Gastroesophageal sphincter (tissue), 4 donors: ENCODE results near the gene C1orf226. TPM values are rescaled to one million over a fixed set of nuclear protein-coding genes. Genes with fewer than 3 reads are reported as not detected.

ENCODE experiments used
- ATAC-seq: fragments of 150-250 bp; one replicate; pipeline ENCODE4 v1.9.1; 2016; ENCODE audit warnings: mild to moderate bottlenecking, moderate library complexity
- H3K27ac ChIP-seq, 4 donors: fragments of 200-600 bp; sonication (generic) in 3 of 4; 1 replicate in 3 of 4; 2 replicates in 1 of 4; pipeline ENCODE4 v1.5.1; 2016 to 2019
- H3K27me3 ChIP-seq: fragments of 200-600 bp; sonication (generic); one replicate; pipeline ENCODE4 v1.5.1; 2019
- H3K36me3 ChIP-seq, 2 donors: fragments of 200-600 bp; sonication (generic); one replicate each; pipeline ENCODE4 v1.5.1; 2019; ENCODE audit warnings: control low read depth in 1 of 2
- H3K4me1 ChIP-seq, 3 donors: fragments of 200-600 bp; sonication (generic); 1 replicate in 2 of 3; 2 replicates in 1 of 3; pipeline ENCODE4 v1.5.1; 2016 to 2019; ENCODE audit warnings: control low read depth in 2 of 3
- H3K4me3 ChIP-seq, 2 donors: fragments of 200-600 bp; sonication (generic); one replicate each; pipeline ENCODE4 v1.5.1; 2019; ENCODE audit warnings: mild to moderate bottlenecking in 1 of 2, moderate library complexity in 1 of 2
- H3K9me3 ChIP-seq, 3 donors: fragments of 200-600 bp; sonication (generic); one replicate each; pipeline ENCODE4 v1.5.1; 2017 to 2019; ENCODE audit warnings: control low read depth in 2 of 3
- EP300 ChIP-seq: sonication (generic); formaldehyde crosslinking; IDR thresholded peaks from one replicate; pipeline ENCODE4 v1.6.1; 2017; ENCODE audit warnings: antibody characterized with exemption, mild to moderate bottlenecking
- POLR2A ChIP-seq, 2 donors: fragments of 450-650 bp; IDR thresholded peaks; one replicate each; pipeline ENCODE4 v1.6.1; 2017; ENCODE audit warnings: antibody characterized with exemption in 2 of 2, mild to moderate bottlenecking in 2 of 2, moderate library complexity in 1 of 2
- POLR2AphosphoS5 ChIP-seq: sonication (generic); formaldehyde crosslinking; IDR thresholded peaks from one replicate; pipeline ENCODE4 v1.6.1; 2017; ENCODE audit warnings: antibody characterized with exemption
- WGBS, 2 donors: methylation state at CpG; one replicate each; pipeline ENCODE4 v1.1.5; 2018; ENCODE audit warnings: low coverage in 1 of 2; 5-methylcytosine and 5-hydroxymethylcytosine counted together
- total RNA-seq, 4 donors: library from RNA; depleted of rRNA; stranded (reverse); fragments of >200 nt; gene quantifications; one replicate each; pipeline ENCODE4 v1.1.0, GENCODE V29; 2016
- TF ChIP-seq, protein P1 (sequence below), 4 experiments: fragments of 200-600 bp in 2 of 4; fragments of 450-650 bp in 2 of 4; sonication (generic) in 1 of 4; IDR thresholded peaks; one replicate each; pipeline ENCODE4 v1.5.1; 2017 to 2019; ENCODE audit warnings: antibody characterized with exemption in 4 of 4, mild to moderate bottlenecking in 2 of 4, moderate library complexity in 2 of 4

The C1orf226 gene
- total RNA-seq, 4 donors from 2014 or later, result 10.0 to 17.5 (median 12.4) TPM

DNA sequence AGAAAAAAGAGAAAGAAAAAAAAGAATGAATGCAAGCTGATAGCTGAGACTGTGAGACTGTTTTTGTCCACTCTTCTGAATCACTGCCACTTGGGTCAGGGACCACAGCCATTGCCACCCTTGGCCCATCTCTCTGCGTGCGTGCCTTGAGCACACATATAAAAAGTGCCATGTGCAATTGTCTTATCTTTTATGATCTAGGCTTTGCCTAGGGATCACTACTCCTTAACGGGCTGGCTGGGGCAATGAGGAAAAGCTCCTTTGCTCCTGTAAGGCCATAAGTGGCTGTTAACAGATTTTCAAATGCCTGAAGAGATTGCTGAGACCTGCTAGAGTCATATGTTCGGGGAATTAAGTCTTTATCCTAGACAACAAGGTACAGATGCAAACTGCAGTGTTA, 13.1 kb upstream of the C1orf226 start:
- H3K36me3 ChIP-seq, result peaks cover 0 to 26% of the 10 kb centered on the region in 2 donors

GRCh38 chr1:162369571-162369970, 12.0 kb upstream of the C1orf226 start:
- peaks cover 0 to 26% of the 10 kb centered on the region in 2 donors for H3K36me3 ChIP-seq
- H3K4me3 ChIP-seq, result no peak overlapping the region
- H3K27me3 ChIP-seq, result no peaks in the 10 kb centered on the region
- H3K4me1 ChIP-seq, result no peaks in the 10 kb centered on the region
- no peak overlapping the region for H3K27ac ChIP-seq
- WGBS, 2 donors, result 96 to 100% methylated on average over 2 to 5 of the region's 7 CpGs
- TF ChIP-seq, protein P1, sequence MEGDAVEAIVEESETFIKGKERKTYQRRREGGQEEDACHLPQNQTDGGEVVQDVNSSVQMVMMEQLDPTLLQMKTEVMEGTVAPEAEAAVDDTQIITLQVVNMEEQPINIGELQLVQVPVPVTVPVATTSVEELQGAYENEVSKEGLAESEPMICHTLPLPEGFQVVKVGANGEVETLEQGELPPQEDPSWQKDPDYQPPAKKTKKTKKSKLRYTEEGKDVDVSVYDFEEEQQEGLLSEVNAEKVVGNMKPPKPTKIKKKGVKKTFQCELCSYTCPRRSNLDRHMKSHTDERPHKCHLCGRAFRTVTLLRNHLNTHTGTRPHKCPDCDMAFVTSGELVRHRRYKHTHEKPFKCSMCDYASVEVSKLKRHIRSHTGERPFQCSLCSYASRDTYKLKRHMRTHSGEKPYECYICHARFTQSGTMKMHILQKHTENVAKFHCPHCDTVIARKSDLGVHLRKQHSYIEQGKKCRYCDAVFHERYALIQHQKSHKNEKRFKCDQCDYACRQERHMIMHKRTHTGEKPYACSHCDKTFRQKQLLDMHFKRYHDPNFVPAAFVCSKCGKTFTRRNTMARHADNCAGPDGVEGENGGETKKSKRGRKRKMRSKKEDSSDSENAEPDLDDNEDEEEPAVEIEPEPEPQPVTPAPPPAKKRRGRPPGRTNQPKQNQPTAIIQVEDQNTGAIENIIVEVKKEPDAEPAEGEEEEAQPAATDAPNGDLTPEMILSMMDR (IDR thresholded peaks at IDR 0.05), result no peak
- TF ChIP-seq POLR2A (IDR thresholded peaks at IDR 0.05) (no peak), POLR2AphosphoS5 (no peak), EP300 (no peak)
- no peaks in the 10 kb centered on the region for H3K9me3 ChIP-seq
- no peak for ATAC-seq

More for the DNA sequence above, 13.1 kb upstream of the C1orf226 start:
- no peak for TF ChIP-seq EP300
- no peak for TF ChIP-seq POLR2AphosphoS5
- TF ChIP-seq, protein P1 (IDR thresholded peaks at IDR 0.05), result no peak
- TF ChIP-seq POLR2A (IDR thresholded peaks at IDR 0.05), result no peak
- no peaks in the 10 kb centered on the region for H3K27me3 ChIP-seq
- H3K4me1 ChIP-seq, result no peaks in the 10 kb centered on the region
- no peak overlapping the region for H3K4me3 ChIP-seq
- no peaks in the 10 kb centered on the region for H3K9me3 ChIP-seq
- WGBS, 2 donors, result 79 to 89% methylated on average over 3 of the region's 4 CpGs
- no peak overlapping the region for H3K27ac ChIP-seq
- no peak for ATAC-seq

DNA sequence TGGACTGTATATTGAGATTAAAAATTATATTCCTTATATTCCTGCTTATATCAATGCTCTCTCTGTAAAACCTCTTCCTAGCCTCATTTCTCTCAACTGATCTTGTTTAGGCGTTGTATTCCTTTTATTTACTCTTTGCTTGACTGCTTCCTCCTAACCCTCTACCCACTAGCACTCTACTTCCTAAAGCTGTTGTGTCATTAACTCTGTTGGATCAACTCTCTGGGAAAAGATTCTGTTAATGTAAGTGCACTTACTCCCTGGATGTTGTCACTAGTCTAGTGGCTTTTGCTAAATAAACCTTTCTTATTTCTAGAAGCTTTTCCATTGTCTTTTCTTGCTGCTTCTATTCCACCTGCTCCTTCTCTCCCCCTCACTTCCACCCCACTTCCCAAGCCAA, 11.4 kb upstream of the C1orf226 start:
- H3K36me3 ChIP-seq, result peaks cover 0 to 24% of the 10 kb centered on the region in 2 donors
- H3K4me1 ChIP-seq, result no peaks in the 10 kb centered on the region
- H3K4me3 ChIP-seq, result no peak overlapping the region
- TF ChIP-seq EP300, result no peak
- no peak for TF ChIP-seq POLR2A (IDR thresholded peaks at IDR 0.05)
- no peak for TF ChIP-seq POLR2AphosphoS5
- TF ChIP-seq, protein P1 (IDR thresholded peaks at IDR 0.05), result no peak
- ATAC-seq, result no peak
- H3K27ac ChIP-seq, result no peak overlapping the region
- WGBS, 2 donors, result 93 to 100% methylated on average over 1 of the region's 1 CpG
- H3K9me3 ChIP-seq, result no peaks in the 10 kb centered on the region
- no peaks in the 10 kb centered on the region for H3K27me3 ChIP-seq

GRCh38 chr1:162370721-162371120, 10.8 kb upstream of the C1orf226 start:
- no peak for TF ChIP-seq POLR2AphosphoS5
- no peak for TF ChIP-seq EP300
- TF ChIP-seq, protein P1 (IDR thresholded peaks at IDR 0.05), result no peak
- TF ChIP-seq POLR2A (IDR thresholded peaks at IDR 0.05), result no peak
- H3K27me3 ChIP-seq, result no peaks in the 10 kb centered on the region
- no peak overlapping the region for H3K4me3 ChIP-seq
- H3K27ac ChIP-seq, result no peak overlapping the region
- no peak for ATAC-seq
- H3K4me1 ChIP-seq, result no peaks in the 10 kb centered on the region
- H3K9me3 ChIP-seq, result no peaks in the 10 kb centered on the region
- WGBS, 2 donors, result 81 to 83% methylated on average over 1 to 3 of the region's 3 CpGs
- H3K36me3 ChIP-seq, result peaks cover 0 to 18% of the 10 kb centered on the region in 2 donors

DNA sequence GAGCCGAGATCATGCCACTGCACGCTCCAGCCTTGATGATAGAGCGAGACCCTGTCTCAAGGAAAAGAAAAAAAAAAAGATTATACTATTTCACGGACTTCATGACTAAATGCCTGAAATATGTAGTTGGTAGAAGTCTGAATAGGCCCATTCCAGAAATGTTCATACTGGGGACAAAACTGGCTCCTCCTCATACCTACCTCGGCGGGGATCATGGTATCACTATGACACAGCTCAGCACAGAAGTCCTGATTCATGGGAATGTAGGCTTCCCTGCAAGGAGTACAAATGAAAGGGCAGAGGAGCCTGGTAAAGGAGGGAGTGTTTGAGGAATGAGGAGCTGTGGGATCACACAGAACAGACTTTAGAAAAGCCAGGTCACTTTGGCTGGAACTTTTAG, 9.9 kb upstream of the C1orf226 start:
- ATAC-seq, result no peak
- H3K36me3 ChIP-seq, result peaks cover 0 to 15% of the 10 kb centered on the region in 2 donors
- H3K27me3 ChIP-seq, result no peaks in the 10 kb centered on the region
- WGBS, 2 donors, result 82 to 92% methylated on average over 2 to 6 of the region's 6 CpGs
- no peaks in the 10 kb centered on the region for H3K9me3 ChIP-seq
- no peaks in the 10 kb centered on the region for H3K4me1 ChIP-seq
- no peak overlapping the region for H3K27ac ChIP-seq
- TF ChIP-seq POLR2AphosphoS5 (no peak), POLR2A (IDR thresholded peaks at IDR 0.05) (no peak), EP300 (no peak)
- TF ChIP-seq, protein P1 (IDR thresholded peaks at IDR 0.05), result no peak
- H3K4me3 ChIP-seq, result no peak overlapping the region
